Natural killer cell (primary cell): Measurements from ENCODE around the gene SIK3. TPM values are rescaled to one million over a fixed set of nuclear protein-coding genes. Genes with fewer than 3 reads are reported as not detected.

Experiments used
- ATAC-seq, 3 donors: fragments of 150-1000 bp in 2 of 3; fragments of 200-7000 bp in 1 of 3; cut with Tn5 transposase; 1 replicate in 1 of 3; 2 replicates in 2 of 3; pipeline ENCODE4 v1.10.0; 2021; ENCODE audit warnings: mild to moderate bottlenecking in 2 of 3, moderate library complexity in 2 of 3
- DNase-seq, 2 donors: peaks; one replicate each; pipeline versions ENCODE4 v3.0.0 to v3.0.0-alpha.2; 2013 to 2021; ENCODE audit warnings: mixed read lengths in 1 of 2
- H3K27ac ChIP-seq: one replicate; pipeline ENCODE4 v1.5.1; 2013; ENCODE audit warnings: mild to moderate bottlenecking, low read length
- H3K27me3 ChIP-seq: one replicate; pipeline ENCODE4 v1.6.1; 2013; ENCODE audit warnings: low read length; ENCODE audit not compliant: control insufficient read depth, insufficient read depth
- H3K36me3 ChIP-seq: one replicate; pipeline ENCODE4 v1.6.1; 2013; ENCODE audit warnings: low read length; ENCODE audit not compliant: control insufficient read depth, insufficient read depth
- H3K4me1 ChIP-seq: one replicate; pipeline ENCODE4 v1.6.1; 2013; ENCODE audit warnings: low read length; ENCODE audit not compliant: control insufficient read depth, insufficient read depth
- H3K4me3 ChIP-seq: one replicate; pipeline ENCODE4 v1.5.1; 2013; ENCODE audit warnings: low read length
- H3K9me3 ChIP-seq: one replicate; pipeline ENCODE4 v1.6.1; 2013; ENCODE audit warnings: low read length; ENCODE audit not compliant: control insufficient read depth, insufficient read depth
- H3K27ac Mint-ChIP-seq, 2 donors: one replicate each; pipeline ENCODE4 v1.8.0; 2022; ENCODE audit warnings: mild to moderate bottlenecking in 2 of 2, mixed read lengths in 2 of 2, moderate library complexity in 1 of 2
- H3K27me3 Mint-ChIP-seq, 2 donors: one replicate each; pipeline ENCODE4 v1.8.0; 2022; ENCODE audit warnings: low read depth in 2 of 2, mixed read lengths in 2 of 2
- H3K36me3 Mint-ChIP-seq: one replicate; pipeline ENCODE4 v1.8.0; 2022; ENCODE audit warnings: mixed read lengths
- H3K4me1 Mint-ChIP-seq, 2 donors: one replicate each; pipeline ENCODE4 v1.8.0; 2022; ENCODE audit warnings: mixed read lengths in 2 of 2
- H3K4me3 Mint-ChIP-seq: one replicate; pipeline ENCODE4 v1.8.0; 2022; ENCODE audit warnings: mild to moderate bottlenecking, moderate library complexity, mixed read lengths
- H3K9me3 Mint-ChIP-seq, 2 donors: one replicate each; pipeline ENCODE4 v1.8.0; 2022; ENCODE audit warnings: mixed read lengths in 2 of 2
- WGBS: methylation state at CpG from one replicate; pipeline ENCODE4 v1.1.7; 2013; ENCODE audit warnings: missing lambda C conversion rate; ENCODE audit not compliant: insufficient coverage; 5-methylcytosine and 5-hydroxymethylcytosine counted together
- intact Hi-C: fragments of 100-400 bp; cut with micrococcal nuclease; formaldehyde crosslinking; loops from one replicate; pipeline ENCODE4 v1.14.2; 2022
- total RNA-seq, 4 donors: library from RNA; stranded (reverse); fragments of 120-200 nt in 1 of 4; gene quantifications; one replicate each; pipeline versions ENCODE4 v1.2.3 to v1.2.4, GENCODE V29; 2013 to 2022
- TF ChIP-seq, protein P1 (sequence below): fragments of 200-600 bp; IDR thresholded peaks from one replicate; pipeline ENCODE4 v1.8.0; 2022; ENCODE audit warnings: antibody characterized with exemption

The SIK3 gene
- total RNA-seq, 3 donors from 2014 or later (not counting 1 experiment from before 2014, with no cell fraction given), result 71.6 to 120 (median 119) TPM

DNA sequence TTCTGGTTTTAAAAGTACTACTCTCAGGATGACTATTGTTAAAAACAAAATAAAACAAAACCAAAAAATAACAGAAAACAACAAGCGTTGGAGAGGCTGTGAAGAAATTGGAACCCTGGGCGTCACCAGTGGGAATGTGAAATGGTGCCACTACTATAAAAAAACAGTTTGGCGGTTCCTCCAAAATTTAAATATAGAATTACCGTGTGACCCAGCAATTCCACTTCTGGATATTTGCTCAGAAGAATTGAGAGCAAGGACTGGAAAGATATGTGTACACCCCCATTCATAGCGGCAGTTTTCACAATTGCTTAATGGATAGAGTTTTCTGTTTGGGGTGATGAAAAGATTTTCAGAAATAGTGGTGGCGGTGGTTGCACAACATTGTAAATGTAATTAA lies 283.7 kb downstream of the SIK3 start:
- ATAC-seq (no peak), DNase-seq (no peak)
- Histone ChIP-seq H3K4me3 (no peak overlapping the region), H3K27me3 (no peaks in the 10 kb centered on the region), H3K36me3 (no peaks in the 10 kb centered on the region), H3K4me1 (no peaks in the 10 kb centered on the region), H3K27ac (no peak overlapping the region), H3K9me3 (no peaks in the 10 kb centered on the region)
- no peaks in the 10 kb centered on the region for H3K36me3 Mint-ChIP-seq
- intact Hi-C loops, result no loop called here
- H3K27ac Mint-ChIP-seq, result no peak overlapping the region
- no peak overlapping the region for H3K4me3 Mint-ChIP-seq
- no peaks in the 10 kb centered on the region for H3K27me3 Mint-ChIP-seq
- H3K4me1 Mint-ChIP-seq, result no peaks in the 10 kb centered on the region
- TF ChIP-seq, protein P1, sequence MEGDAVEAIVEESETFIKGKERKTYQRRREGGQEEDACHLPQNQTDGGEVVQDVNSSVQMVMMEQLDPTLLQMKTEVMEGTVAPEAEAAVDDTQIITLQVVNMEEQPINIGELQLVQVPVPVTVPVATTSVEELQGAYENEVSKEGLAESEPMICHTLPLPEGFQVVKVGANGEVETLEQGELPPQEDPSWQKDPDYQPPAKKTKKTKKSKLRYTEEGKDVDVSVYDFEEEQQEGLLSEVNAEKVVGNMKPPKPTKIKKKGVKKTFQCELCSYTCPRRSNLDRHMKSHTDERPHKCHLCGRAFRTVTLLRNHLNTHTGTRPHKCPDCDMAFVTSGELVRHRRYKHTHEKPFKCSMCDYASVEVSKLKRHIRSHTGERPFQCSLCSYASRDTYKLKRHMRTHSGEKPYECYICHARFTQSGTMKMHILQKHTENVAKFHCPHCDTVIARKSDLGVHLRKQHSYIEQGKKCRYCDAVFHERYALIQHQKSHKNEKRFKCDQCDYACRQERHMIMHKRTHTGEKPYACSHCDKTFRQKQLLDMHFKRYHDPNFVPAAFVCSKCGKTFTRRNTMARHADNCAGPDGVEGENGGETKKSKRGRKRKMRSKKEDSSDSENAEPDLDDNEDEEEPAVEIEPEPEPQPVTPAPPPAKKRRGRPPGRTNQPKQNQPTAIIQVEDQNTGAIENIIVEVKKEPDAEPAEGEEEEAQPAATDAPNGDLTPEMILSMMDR, result no peak
- H3K9me3 Mint-ChIP-seq, result no peaks in the 10 kb centered on the region
- WGBS, result 86% methylated on average over 5 of the region's 6 CpGs

DNA sequence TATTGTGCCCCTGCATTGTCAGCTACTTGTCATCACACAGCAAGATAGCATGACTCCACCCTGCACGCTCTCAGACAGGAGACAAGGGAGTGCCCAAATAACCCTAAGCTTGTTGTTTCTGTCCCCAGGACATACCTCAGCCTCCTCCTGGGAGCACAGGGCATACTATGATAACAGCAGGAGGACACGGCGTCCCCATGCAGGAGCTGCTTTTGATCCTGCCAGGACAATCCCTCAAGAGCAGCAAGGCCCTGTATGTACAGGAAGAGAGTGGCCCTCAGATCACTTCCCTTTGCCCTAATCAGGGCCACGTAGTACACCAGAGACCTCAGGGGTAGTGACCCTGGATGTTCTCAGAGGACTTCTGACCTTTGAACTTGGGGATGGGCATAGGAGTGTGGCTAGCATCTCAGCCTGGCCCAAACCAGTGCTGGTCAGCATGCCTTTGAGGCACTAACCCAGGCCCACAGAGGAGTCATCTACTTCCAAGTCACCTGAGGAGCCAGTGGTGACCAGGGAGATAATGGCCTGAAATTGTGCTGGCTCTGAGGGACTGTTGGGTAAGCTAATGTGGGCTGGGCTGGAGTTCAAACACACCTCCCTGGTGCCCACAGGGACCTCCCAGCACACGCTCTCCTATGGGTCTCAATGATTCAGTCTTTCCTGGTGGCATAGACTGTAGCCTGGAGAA lies 284.3 kb downstream of the SIK3 start:
- Histone ChIP-seq H3K9me3 (no peaks in the 10 kb centered on the region), H3K36me3 (no peaks in the 10 kb centered on the region), H3K4me1 (no peaks in the 10 kb centered on the region), H3K27ac (no peak overlapping the region), H3K27me3 (no peaks in the 10 kb centered on the region), H3K4me3 (no peak overlapping the region)
- Mint-ChIP-seq H3K4me3 (no peak overlapping the region), H3K27me3 (no peaks in the 10 kb centered on the region), H3K9me3 (no peaks in the 10 kb centered on the region), H3K27ac (no peak overlapping the region), H3K36me3 (no peaks in the 10 kb centered on the region), H3K4me1 (no peaks in the 10 kb centered on the region)
- ATAC-seq, result no peak
- no peak for DNase-seq
- WGBS, result 81% methylated on average over 5 of the region's 5 CpGs
- TF ChIP-seq, protein P1, result no peak
- intact Hi-C loops, result no loop called here

DNA sequence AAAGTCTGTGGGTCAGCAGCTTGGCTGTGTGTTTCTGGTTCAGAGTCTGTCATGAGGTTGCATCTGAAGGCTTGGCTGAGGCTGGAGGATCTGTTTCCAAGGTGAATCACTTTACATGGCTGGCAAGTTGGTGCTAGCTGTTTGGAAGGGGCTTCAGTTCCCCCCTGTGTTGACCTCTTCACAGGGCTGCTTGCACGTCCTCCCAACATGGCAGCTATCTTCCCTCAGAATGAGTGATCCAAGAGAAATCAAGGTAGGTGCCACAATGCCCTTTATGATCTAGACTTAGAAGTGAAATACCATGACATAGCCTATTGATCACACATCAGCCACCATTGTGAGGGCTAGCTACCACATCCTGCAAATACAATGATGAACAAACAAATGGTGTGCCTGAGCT lies 285.1 kb downstream of the SIK3 start:
- Mint-ChIP-seq H3K4me1 (no peaks in the 10 kb centered on the region), H3K27ac (no peak overlapping the region), H3K9me3 (no peaks in the 10 kb centered on the region), H3K27me3 (no peaks in the 10 kb centered on the region), H3K4me3 (no peak overlapping the region), H3K36me3 (no peaks in the 10 kb centered on the region)
- 100% methylated on average over 1 of the region's 1 CpG for WGBS
- ATAC-seq, result no peak
- intact Hi-C loops, result no loop called here
- Histone ChIP-seq H3K9me3 (no peaks in the 10 kb centered on the region), H3K27ac (no peak overlapping the region), H3K4me1 (no peaks in the 10 kb centered on the region), H3K4me3 (no peak overlapping the region), H3K27me3 (no peaks in the 10 kb centered on the region), H3K36me3 (no peaks in the 10 kb centered on the region)
- no peak for DNase-seq
- TF ChIP-seq, protein P1, result no peak

DNA sequence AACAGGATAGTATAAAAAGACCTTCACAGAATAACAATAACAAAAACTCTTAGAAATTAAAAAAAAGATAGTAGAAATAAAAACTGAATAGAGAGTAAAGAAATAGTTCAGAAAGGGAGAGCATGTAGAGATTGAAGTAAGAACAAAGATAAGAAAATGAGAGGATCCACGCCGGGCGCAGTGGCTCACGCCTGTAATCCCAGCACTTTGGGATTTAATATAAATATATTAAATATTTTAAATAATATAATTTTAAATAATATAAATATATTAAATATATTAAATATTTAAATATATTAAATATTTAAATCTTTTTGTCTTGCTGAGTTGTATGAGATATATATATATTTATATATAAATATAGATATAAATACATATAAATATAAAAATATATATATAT lies 286.1 kb downstream of the SIK3 start:
- Histone ChIP-seq H3K27ac (no peak overlapping the region), H3K36me3 (no peaks in the 10 kb centered on the region), H3K4me3 (no peak overlapping the region), H3K27me3 (no peaks in the 10 kb centered on the region), H3K9me3 (no peaks in the 10 kb centered on the region), H3K4me1 (no peaks in the 10 kb centered on the region)
- no peak overlapping the region for H3K27ac Mint-ChIP-seq
- no peaks in the 10 kb centered on the region for H3K4me1 Mint-ChIP-seq
- H3K4me3 Mint-ChIP-seq, result no peak overlapping the region
- H3K9me3 Mint-ChIP-seq, result no peaks in the 10 kb centered on the region
- TF ChIP-seq, protein P1, result no peak
- ATAC-seq, result no peak
- no CpG with 5 or more reads among the region's 4 CpGs for WGBS
- peaks cover 0 to 3% of the 10 kb centered on the region in 2 donors for H3K27me3 Mint-ChIP-seq
- no peak for DNase-seq
- intact Hi-C loops, result no loop called here
- H3K36me3 Mint-ChIP-seq, result no peaks in the 10 kb centered on the region
